Measurements from ENCODE around the gene CBX8.

The CBX8 gene

GRCh38 chr17:79834565-79835469 is 37.9 kb upstream of the CBX8 start:
- DNase-seq: peak in 1 of 2 experiments; percentile 64

- DNase-seq: no peak
Observed at GRCh38 chr17:79833744-79834564, 37.1 kb upstream of the CBX8 start.

- DNase-seq: no peak
Observed at GRCh38 chr17:79833110-79833450, 36.2 kb upstream of the CBX8 start.

- no peak for DNase-seq
Observed at GRCh38 chr17:79832218-79833109, 35.6 kb upstream of the CBX8 start.

- no peak for DNase-seq
Observed at GRCh38 chr17:79831265-79832217, 34.7 kb upstream of the CBX8 start.

- DNase-seq: no peak
Observed at GRCh38 chr17:79830763-79831264, 33.9 kb upstream of the CBX8 start.

- DNase-seq: no peak
Observed at GRCh38 chr17:79830303-79830702, 33.4 kb upstream of the CBX8 start.

- no peak for DNase-seq
Observed at GRCh38 chr17:79829457-79829856, 32.6 kb upstream of the CBX8 start.

GRCh38 chr17:79829004-79829403 is 32.1 kb upstream of the CBX8 start:
- DNase-seq: no peak

- no peak for DNase-seq
Observed at GRCh38 chr17:79826841-79827578, 30.1 kb upstream of the CBX8 start.

GRCh38 chr17:79826204-79826680 is 29.4 kb upstream of the CBX8 start:
- DNase-seq: no peak

- no peak for DNase-seq
Observed at GRCh38 chr17:79825580-79825921, 28.7 kb upstream of the CBX8 start.

GRCh38 chr17:79824893-79825579 is 28.2 kb upstream of the CBX8 start:
- no peak for DNase-seq

- no peak for DNase-seq
Observed at GRCh38 chr17:79824234-79824633, 27.4 kb upstream of the CBX8 start.

GRCh38 chr17:79822583-79823124 is 25.8 kb upstream of the CBX8 start:
- DNase-seq: no peak

- DNase-seq: no peak
Observed at GRCh38 chr17:79821331-79822095, 24.6 kb upstream of the CBX8 start.

GRCh38 chr17:79820959-79821330 is 24.1 kb upstream of the CBX8 start:
- DNase-seq: no peak

GRCh38 chr17:79819534-79820276 is 22.8 kb upstream of the CBX8 start:
- DNase-seq: no peak

Measured in activated CD4-positive, alpha-beta T cell treated with anti-CD3 and anti-CD28 coated beads, Interleukin-2, amount 50 U/mL, for 48 hours (primary cell).